Fibroblast of the aortic adventitia (primary cell): ENCODE measurements around the gene SFT2D1. TPM values are rescaled to one million over a fixed set of nuclear protein-coding genes. Genes with fewer than 3 reads are reported as not detected.

Experiments used
- DNase-seq: peaks from one replicate; pipeline ENCODE4 v3.0.0-alpha.2; 2010; ENCODE audit warnings: low read depth
- H3K4me3 ChIP-seq: 2 replicates; pipeline ENCODE4 v1.5.1; 2011; ENCODE audit warnings: low read depth, mild to moderate bottlenecking, control low read depth, low read length, moderate library complexity
- total RNA-seq: library from RNA; depleted of rRNA; stranded (reverse); fragments of >200 nt; gene quantifications from 2 replicates; pipeline ENCODE4 v1.2.3, GENCODE V29; 2012; ENCODE audit warnings: low replicate concordance
- TF ChIP-seq, protein P1 (sequence below): IDR thresholded peaks from 2 replicates; pipeline ENCODE4 v1.5.1; 2011; ENCODE audit warnings: mild to moderate bottlenecking, low read length, control low read depth, inconsistent platforms; ENCODE audit not compliant: insufficient read depth

The SFT2D1 gene
- total RNA-seq, 1 donor, result 37.7 TPM

DNA sequence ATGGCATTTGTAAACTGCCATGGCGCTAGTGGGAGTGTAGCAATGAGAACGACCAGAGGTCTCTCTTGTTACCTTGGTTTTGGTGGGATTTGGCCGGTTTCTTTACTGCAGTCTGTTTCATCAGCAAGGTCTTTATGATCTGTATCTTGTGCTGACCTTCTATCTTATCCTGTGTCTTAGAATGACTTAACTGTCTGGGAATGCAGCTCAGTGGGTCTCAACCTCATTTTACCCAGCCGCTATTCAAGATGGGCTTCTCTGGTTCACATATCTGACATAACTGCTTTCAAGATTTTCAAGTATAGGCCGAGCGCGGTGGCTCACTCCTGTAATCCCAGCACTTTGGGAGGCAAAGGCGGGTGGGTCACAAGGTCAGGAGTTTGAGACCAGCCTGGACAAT lies 1.9 kb upstream of the SFT2D1 start:
- no peak overlapping the region for H3K4me3 ChIP-seq
- DNase-seq, result no peak
- TF ChIP-seq, protein P1, sequence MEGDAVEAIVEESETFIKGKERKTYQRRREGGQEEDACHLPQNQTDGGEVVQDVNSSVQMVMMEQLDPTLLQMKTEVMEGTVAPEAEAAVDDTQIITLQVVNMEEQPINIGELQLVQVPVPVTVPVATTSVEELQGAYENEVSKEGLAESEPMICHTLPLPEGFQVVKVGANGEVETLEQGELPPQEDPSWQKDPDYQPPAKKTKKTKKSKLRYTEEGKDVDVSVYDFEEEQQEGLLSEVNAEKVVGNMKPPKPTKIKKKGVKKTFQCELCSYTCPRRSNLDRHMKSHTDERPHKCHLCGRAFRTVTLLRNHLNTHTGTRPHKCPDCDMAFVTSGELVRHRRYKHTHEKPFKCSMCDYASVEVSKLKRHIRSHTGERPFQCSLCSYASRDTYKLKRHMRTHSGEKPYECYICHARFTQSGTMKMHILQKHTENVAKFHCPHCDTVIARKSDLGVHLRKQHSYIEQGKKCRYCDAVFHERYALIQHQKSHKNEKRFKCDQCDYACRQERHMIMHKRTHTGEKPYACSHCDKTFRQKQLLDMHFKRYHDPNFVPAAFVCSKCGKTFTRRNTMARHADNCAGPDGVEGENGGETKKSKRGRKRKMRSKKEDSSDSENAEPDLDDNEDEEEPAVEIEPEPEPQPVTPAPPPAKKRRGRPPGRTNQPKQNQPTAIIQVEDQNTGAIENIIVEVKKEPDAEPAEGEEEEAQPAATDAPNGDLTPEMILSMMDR, result no peak

DNA sequence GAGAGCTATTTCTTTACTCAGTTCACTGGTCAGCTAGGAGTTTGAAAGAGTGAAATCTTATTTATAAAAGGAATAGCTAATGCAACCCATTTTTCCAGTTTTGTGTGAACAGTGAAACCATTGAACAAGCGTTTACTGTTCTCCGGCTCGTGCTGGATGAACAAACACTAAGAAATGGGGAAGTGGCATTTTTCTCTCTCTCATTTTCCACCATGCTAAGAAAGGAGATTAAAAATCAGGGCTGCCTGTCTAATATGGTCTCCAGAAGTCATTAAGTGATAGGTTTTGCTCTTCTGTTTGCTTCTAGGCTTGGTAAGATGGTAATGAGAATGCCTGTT lies 774 bp upstream of the SFT2D1 start:
- TF ChIP-seq, protein P1, result no peak
- peak overlapping the region; percentile 99 for H3K4me3 ChIP-seq
- no peak for DNase-seq

DNA sequence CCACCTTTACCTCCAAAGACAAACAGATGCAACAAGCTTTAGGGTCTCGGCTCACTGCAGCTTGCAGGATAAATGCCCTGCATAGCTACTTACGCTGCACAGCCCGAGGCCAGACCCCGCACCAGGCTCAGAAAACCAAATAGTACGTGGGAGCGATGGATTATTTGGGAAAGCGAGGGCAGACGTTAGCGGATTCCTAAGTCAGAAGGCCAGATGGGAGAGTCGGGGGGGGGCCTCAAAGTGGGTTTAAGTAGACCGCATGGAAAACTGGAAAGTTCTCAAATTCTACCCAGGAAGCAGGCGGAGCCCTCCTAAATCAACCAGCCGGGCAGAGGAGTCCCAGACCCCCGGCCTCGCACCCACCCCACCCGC lies 382 bp downstream of the SFT2D1 start:
- peak overlapping the region; percentile 99 for H3K4me3 ChIP-seq
- DNase-seq, result peak; percentile 23
- TF ChIP-seq, protein P1, result no peak

DNA sequence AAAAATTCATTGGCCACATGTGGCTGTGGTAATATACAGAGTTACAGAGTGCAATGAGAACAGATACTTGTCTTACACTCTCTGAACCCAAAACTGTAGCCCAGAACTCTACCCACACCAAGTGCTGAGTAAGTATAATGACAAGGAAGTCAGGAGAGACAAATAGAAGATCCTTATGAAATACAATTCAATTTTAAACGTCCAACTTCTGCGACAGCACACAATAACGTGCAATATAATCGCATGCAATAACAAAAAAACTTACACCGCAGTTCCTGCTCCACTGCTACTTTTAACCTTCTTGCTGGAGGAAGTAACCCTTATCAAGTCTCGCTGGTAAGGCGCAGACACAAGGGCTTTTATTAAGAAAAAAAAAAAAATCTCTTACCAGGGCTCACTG lies 881 bp downstream of the SFT2D1 start:
- TF ChIP-seq, protein P1, result no peak
- DNase-seq, result peak; percentile 11
- peak overlapping the region; percentile 99 for H3K4me3 ChIP-seq

DNA sequence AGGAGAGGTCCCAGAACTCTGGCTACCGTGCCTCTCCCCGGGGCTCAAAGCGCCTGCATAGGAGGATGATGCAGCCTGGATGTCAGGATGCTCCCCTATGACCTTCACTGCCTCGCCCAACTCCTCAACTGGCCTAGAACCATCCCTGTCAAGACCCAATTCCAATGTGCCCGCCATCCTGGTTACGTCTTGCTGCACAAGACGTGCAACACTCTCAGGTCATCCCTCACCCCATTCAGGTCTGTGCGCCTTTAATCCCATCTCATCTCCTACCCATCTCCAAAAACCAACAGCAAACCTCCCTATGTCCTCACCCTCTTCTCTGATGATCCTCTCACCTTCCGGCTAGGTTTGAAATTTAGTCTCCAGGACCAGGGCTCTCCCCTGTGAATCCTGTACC lies 3.5 kb downstream of the SFT2D1 start:
- DNase-seq, result no peak
- TF ChIP-seq, protein P1, result no peak
- H3K4me3 ChIP-seq, result no peak overlapping the region

DNA sequence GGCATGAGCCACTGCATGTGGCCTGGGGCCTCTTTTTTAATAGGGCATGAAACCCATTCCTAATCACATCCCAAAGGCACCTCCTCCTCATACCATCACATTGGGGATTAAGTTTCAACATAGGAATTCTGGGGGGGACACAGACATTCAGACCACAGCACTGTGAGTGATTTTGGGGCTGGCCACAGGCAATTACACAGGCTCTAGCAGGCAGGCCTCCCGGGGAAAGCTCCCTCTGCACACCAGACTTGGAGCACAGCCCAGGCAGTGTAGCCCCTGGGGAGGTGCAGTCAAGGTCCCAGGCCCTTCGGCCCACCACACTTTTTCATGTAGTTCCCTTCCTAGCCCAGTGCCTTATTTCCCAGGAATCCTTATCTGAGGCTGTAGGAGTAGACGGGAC lies 5.5 kb downstream of the SFT2D1 start:
- H3K4me3 ChIP-seq, result no peak overlapping the region
- no peak for DNase-seq
- TF ChIP-seq, protein P1, result no peak

DNA sequence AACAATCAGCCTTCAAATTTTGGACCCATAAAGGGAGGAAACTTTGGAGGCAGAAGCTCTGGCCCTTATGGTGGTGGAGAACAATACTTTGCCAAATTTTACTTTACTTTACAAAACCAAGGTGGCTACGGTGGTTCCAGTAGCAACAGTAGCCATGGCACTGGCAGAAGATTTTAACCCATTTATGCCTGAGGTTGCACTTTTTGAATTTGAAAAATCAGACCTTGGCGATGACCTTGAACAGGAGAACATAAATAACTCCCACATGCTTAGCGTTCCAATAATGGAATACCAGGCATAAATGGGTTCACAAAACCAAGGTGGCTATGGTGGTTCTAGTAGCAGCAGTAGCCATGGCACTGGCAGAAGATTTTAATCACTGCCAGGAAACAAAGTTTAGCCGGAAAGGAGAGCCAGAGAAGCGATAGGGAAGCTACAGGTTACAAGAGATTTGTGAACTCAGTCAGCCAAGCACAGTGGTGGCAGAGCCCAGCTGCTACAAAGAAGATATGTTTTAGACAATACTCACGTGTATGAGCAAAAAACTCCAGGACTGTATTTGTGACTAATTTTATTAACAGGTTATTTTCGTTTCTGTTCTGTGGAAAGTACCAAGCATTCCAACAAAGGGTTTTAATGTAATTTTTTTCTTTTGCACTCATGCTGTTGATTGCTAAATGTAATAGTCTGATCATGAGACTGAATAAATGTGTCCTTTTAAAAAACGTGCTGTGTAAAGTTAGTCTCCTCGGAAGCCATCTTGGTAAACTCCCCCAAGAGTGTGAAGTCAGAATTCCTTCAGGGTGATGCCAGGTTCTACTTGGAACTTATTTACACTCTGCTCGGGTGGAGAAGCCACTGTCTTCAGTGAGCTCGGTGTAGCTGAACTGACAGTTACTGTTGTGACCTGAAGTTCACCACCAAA lies 6.7 kb downstream of the SFT2D1 start:
- TF ChIP-seq, protein P1, result no peak

More for the DNA sequence above, 6.7 kb downstream of the SFT2D1 start:
- no peak overlapping the region for H3K4me3 ChIP-seq
- no peak for DNase-seq
